Caco-2 (cell line): ENCODE measurements around the gene MASP1. TPM values are rescaled to one million over a fixed set of nuclear protein-coding genes. Genes with fewer than 3 reads are reported as not detected.
"Not testable (repeated sequence)": the region's sequence is repeated elsewhere in the genome, so short reads cannot be mapped to it uniquely, and the experiment has no call there.

Experiments
- BruUV-seq: library from RNA; stranded (reverse); fragments of 400-500 nt; replicated peaks from 2 replicates; lab custom pipeline; 2021; lab: Mats Ljungman, UMichigan
- CTCF ChIA-PET: fragments of 300-600 bp; sonication (Branson Sonifier 250); formaldehyde crosslinking; loops from one replicate; lab custom pipeline; 2022; ENCODE audit warnings: antibody characterized with exemption; lab: Charles Lee
- POLR2A ChIA-PET: fragments of 300-600 bp; sonication (Branson Sonifier 250); formaldehyde crosslinking; loops from one replicate; lab custom pipeline; 2022; ENCODE audit warnings: antibody characterized with exemption; lab: Charles Lee
- DNase-seq, 2 experiments: peaks; one replicate each; pipeline versions ENCODE4 v3.0.0 to v3.0.0-alpha.2; 2020 to 2022
- H3K27me3 ChIP-seq: replicated peaks from 2 replicates; pipeline ENCODE4 v1.6.0; 2011; ENCODE audit warnings: low read length; ENCODE audit not compliant: control insufficient read depth, insufficient read depth
- H3K36me3 ChIP-seq: 2 replicates; pipeline ENCODE4 v1.5.1; 2011; ENCODE audit warnings: low read length; ENCODE audit not compliant: control insufficient read depth, insufficient read depth
- H3K4me1 ChIP-seq: fragments of 250-450 bp; sonication (Bioruptor Pico); 2 replicates; pipeline ENCODE4 v1.5.1; 2020; ENCODE audit warnings: mild to moderate bottlenecking
- H3K4me3 ChIP-seq: 2 replicates; pipeline ENCODE4 v1.5.1; 2011; ENCODE audit warnings: low read depth, mild to moderate bottlenecking, control low read depth, low read length
- H3K9me3 ChIP-seq: fragments of 250-450 bp; sonication (Bioruptor Pico); 2 replicates; pipeline ENCODE4 v1.5.1; 2020; ENCODE audit warnings: mild to moderate bottlenecking, moderate library complexity
- H3K27ac Mint-ChIP-seq: one replicate; pipeline ENCODE4 v1.8.0; 2022; ENCODE audit warnings: mixed read lengths; ENCODE audit not compliant: unreplicated experiment
- H3K27me3 Mint-ChIP-seq: one replicate; pipeline ENCODE4 v1.8.0; 2022; ENCODE audit warnings: mixed read lengths; ENCODE audit not compliant: insufficient read depth, unreplicated experiment
- H3K36me3 Mint-ChIP-seq: one replicate; pipeline ENCODE4 v1.8.0; 2022; ENCODE audit warnings: mild to moderate bottlenecking, mixed read lengths; ENCODE audit not compliant: insufficient read depth, unreplicated experiment
- H3K4me1 Mint-ChIP-seq: one replicate; pipeline ENCODE4 v1.8.0; 2022; ENCODE audit warnings: low read depth, mixed read lengths; ENCODE audit not compliant: unreplicated experiment
- H3K4me3 Mint-ChIP-seq: one replicate; pipeline ENCODE4 v1.8.0; 2022; ENCODE audit warnings: mild to moderate bottlenecking, moderate library complexity, mixed read lengths; ENCODE audit not compliant: unreplicated experiment
- H3K9me3 Mint-ChIP-seq: one replicate; pipeline ENCODE4 v1.8.0; 2022; ENCODE audit warnings: mixed read lengths; ENCODE audit not compliant: unreplicated experiment
- CTCF ChIP-seq, 2 experiments: fragments of 200-600 bp in 1 of 2; IDR thresholded peaks; 1 replicate in 1 of 2; 2 replicates in 1 of 2; pipeline versions ENCODE4 v1.5.1 to v1.8.0; 2011 to 2022; ENCODE audit warnings: antibody characterized with exemption in 1 of 2, control low read depth in 1 of 2, inconsistent platforms in 1 of 2, low read depth in 1 of 2, low read length in 1 of 2, mild to moderate bottlenecking in 1 of 2, moderate library complexity in 1 of 2; ENCODE audit not compliant: insufficient read depth in 1 of 2, severe bottlenecking in 1 of 2, unreplicated experiment in 1 of 2
- intact Hi-C: fragments of 100-400 bp; cut with micrococcal nuclease; formaldehyde crosslinking; loops from one replicate; pipeline ENCODE4 v1.10.0; 2022; ENCODE audit not compliant: unreplicated experiment
- total RNA-seq: library from RNA; stranded (reverse); gene quantifications from 2 replicates; pipeline ENCODE4 v1.2.3, GENCODE V29; 2022

The MASP1 gene
- total RNA-seq, 1 experiment from 2014 or later: not detected

GRCh38 chr3:187207624-187208023, 83.9 kb downstream of the MASP1 start:
- BruUV-seq: no TSS peak
- Histone ChIP-seq H3K36me3 (no peaks in the 10 kb centered on the region), H3K4me3 (no peak overlapping the region)

GRCh38 chr3:187207062-187207461, 84.5 kb downstream of the MASP1 start:
- intact Hi-C loops: no loop called here
- peaks cover 9% of the 10 kb centered on the region; the same call in 1 of the 2 replicates for H3K9me3 ChIP-seq
- Mint-ChIP-seq H3K27me3 (peaks cover 15% of the 10 kb centered on the region), H3K9me3 (peaks cover 56% of the 10 kb centered on the region), H3K4me3 (no peak overlapping the region), H3K4me1 (peaks cover 22% of the 10 kb centered on the region), H3K27ac (no peak overlapping the region), H3K36me3 (peaks cover 6% of the 10 kb centered on the region)
- no peaks in the 10 kb centered on the region for H3K36me3 ChIP-seq
- no peaks in the 10 kb centered on the region for H3K27me3 ChIP-seq
- POLR2A ChIA-PET: no interaction called here
- no peak for TF ChIP-seq CTCF (IDR thresholded peaks at IDR 0.05; ENCODE audit: insufficient read depth in 1 of 2, low read depth in 1 of 2, low read length in 1 of 2, severe bottlenecking in 1 of 2, unreplicated experiment in 1 of 2)
- peaks cover 22% of the 10 kb centered on the region for H3K4me1 ChIP-seq
- BruUV-seq: no TSS peak
- DNase-seq: no peak
- CTCF ChIA-PET: no interaction called here
- no peak overlapping the region for H3K4me3 ChIP-seq

More at GRCh38 chr3:187207624-187208023, 83.9 kb downstream of the MASP1 start:
- intact Hi-C loops: no loop called here
- H3K27me3 Mint-ChIP-seq: peaks cover 13% of the 10 kb centered on the region
- DNase-seq: no peak
- no peak for TF ChIP-seq CTCF (IDR thresholded peaks at IDR 0.05; ENCODE audit: insufficient read depth in 1 of 2, low read depth in 1 of 2, low read length in 1 of 2, severe bottlenecking in 1 of 2, unreplicated experiment in 1 of 2)
- ChIA-PET POLR2A (interaction anchor here (0.6 kb wide), 1 partner anchor 656 kb away, joined by 3 read pairs; no protein-coding TSS in a partner anchor), CTCF (no interaction called here)
- no peak overlapping the region for H3K4me3 Mint-ChIP-seq
- H3K9me3 Mint-ChIP-seq: peaks cover 56% of the 10 kb centered on the region
- peaks cover 6% of the 10 kb centered on the region for H3K36me3 Mint-ChIP-seq
- Histone ChIP-seq H3K4me1 (peaks cover 22% of the 10 kb centered on the region), H3K9me3 (peaks cover 9% of the 10 kb centered on the region; the same call in 1 of the 2 replicates), H3K27me3 (no peaks in the 10 kb centered on the region)
- H3K4me1 Mint-ChIP-seq: peaks cover 22% of the 10 kb centered on the region
- H3K27ac Mint-ChIP-seq: no peak overlapping the region

- no peak for TF ChIP-seq CTCF (IDR thresholded peaks at IDR 0.05; ENCODE audit: insufficient read depth in 1 of 2, low read depth in 1 of 2, low read length in 1 of 2, severe bottlenecking in 1 of 2, unreplicated experiment in 1 of 2)
- H3K36me3 Mint-ChIP-seq: peaks cover 6% of the 10 kb centered on the region
- intact Hi-C loops: no loop called here
- H3K4me1 ChIP-seq: peaks cover 9% of the 10 kb centered on the region
- CTCF ChIA-PET: no interaction called here
- peaks cover 8% of the 10 kb centered on the region for H3K4me1 Mint-ChIP-seq
- peaks cover 46% of the 10 kb centered on the region for H3K9me3 Mint-ChIP-seq
- POLR2A ChIA-PET: no interaction called here
- H3K27me3 ChIP-seq: no peaks in the 10 kb centered on the region
- H3K4me3 Mint-ChIP-seq: no peak overlapping the region
- no peaks in the 10 kb centered on the region for H3K36me3 ChIP-seq
- DNase-seq: no peak
- peaks cover 14% of the 10 kb centered on the region for H3K27me3 Mint-ChIP-seq
- BruUV-seq: no TSS peak
- peaks cover 9% of the 10 kb centered on the region; the same call in 1 of the 2 replicates for H3K9me3 ChIP-seq
- no peak overlapping the region for H3K27ac Mint-ChIP-seq
- H3K4me3 ChIP-seq: no peak overlapping the region
Observed at GRCh38 chr3:187205683-187206082, 85.9 kb downstream of the MASP1 start.

- POLR2A ChIA-PET, intact Hi-C loops, H3K4me3 Mint-ChIP-seq, H3K27me3 ChIP-seq, H3K4me3 ChIP-seq, H3K9me3 Mint-ChIP-seq, H3K36me3 ChIP-seq, H3K36me3 Mint-ChIP-seq, H3K4me1 Mint-ChIP-seq, H3K9me3 ChIP-seq, CTCF ChIA-PET, H3K4me1 ChIP-seq, BruUV-seq, H3K27ac Mint-ChIP-seq, DNase-seq: not testable (repeated sequence)
- peaks cover 11% of the 10 kb centered on the region for H3K27me3 Mint-ChIP-seq
Observed at GRCh38 chr3:187199463-187200050, 92.0 kb downstream of the MASP1 start.
